PC-3 (cell line): Measurements from ENCODE around the gene RRAGC.

Source experiments
- CTCF ChIP-seq: fragments of 300-600 bp; sonication (generic); conservative IDR thresholded peaks from 2 replicates; pipeline ENCODE4 v1.5.1; 2017; ENCODE audit warnings: antibody characterized with exemption, low read depth, mild to moderate bottlenecking, low read length
- EZH2 ChIP-seq: fragments of 300-600 bp; sonication (generic); IDR thresholded peaks from one replicate; pipeline ENCODE4 v1.6.1; 2017; ENCODE audit warnings: antibody characterized with exemption, mild to moderate bottlenecking, low read length; ENCODE audit not compliant: unreplicated experiment
- EZH2phosphoT487 ChIP-seq: fragments of 300-600 bp; sonication (generic); IDR thresholded peaks from 2 replicates; pipeline ENCODE4 v1.6.1; 2018; ENCODE audit warnings: mild to moderate bottlenecking, antibody characterized with exemption, low read length, borderline replicate concordance

- TF ChIP-seq CTCF (no peak), EZH2phosphoT487 (no peak), EZH2 (no peak)
These were observed 12.9 kb upstream of the RRAGC start for GRCh38 chr1:38872401-38873026.
